Gastrocnemius medialis (tissue), 4 donors: ENCODE results near the gene MAP2K5. TPM values are rescaled to one million over a fixed set of nuclear protein-coding genes. Genes with fewer than 3 reads are reported as not detected.

ENCODE experiments used
- ATAC-seq, 2 donors: fragments of 150-250 bp; one replicate each; pipeline ENCODE4 v1.9.1; 2016
- DNase-seq, 2 donors: peaks; one replicate each; pipeline ENCODE4 v3.0.0-alpha.2; 2019
- H3K27ac ChIP-seq, 4 donors: fragments of 200-600 bp; sonication (generic); 1 replicate in 1 of 4; 2 replicates in 3 of 4; pipeline ENCODE4 v1.5.1; 2016 to 2018; ENCODE audit warnings: mild to moderate bottlenecking in 2 of 4, moderate library complexity in 1 of 4
- H3K27me3 ChIP-seq, 3 donors: fragments of 200-600 bp; sonication (generic) in 2 of 3; 1 replicate in 1 of 3; 2 replicates in 2 of 3; pipeline versions ENCODE4 v1.5.1 to v1.6.0; 2016 to 2019; ENCODE audit warnings: mild to moderate bottlenecking in 1 of 3, moderate library complexity in 1 of 3
- H3K36me3 ChIP-seq, 2 donors: fragments of 200-600 bp; sonication (generic) in 1 of 2; one replicate each; pipeline ENCODE4 v1.5.1; 2017 to 2018
- H3K4me1 ChIP-seq, 2 donors: fragments of 200-600 bp; sonication (generic) in 1 of 2; one replicate each; pipeline ENCODE4 v1.5.1; 2016 to 2017; ENCODE audit warnings: mild to moderate bottlenecking in 2 of 2
- H3K4me3 ChIP-seq, 4 donors: fragments of 200-600 bp; sonication (generic) in 3 of 4; 1 replicate in 1 of 4; 2 replicates in 3 of 4; pipeline ENCODE4 v1.5.1; 2016 to 2019; ENCODE audit warnings: mild to moderate bottlenecking in 2 of 4
- H3K9me3 ChIP-seq, 3 donors: fragments of 200-600 bp; sonication (generic) in 2 of 3; 1 replicate in 1 of 3; 2 replicates in 2 of 3; pipeline ENCODE4 v1.5.1; 2016 to 2019
- POLR2A ChIP-seq, 2 donors: fragments of 450-650 bp; IDR thresholded peaks; one replicate each; pipeline ENCODE4 v1.6.1; 2017; ENCODE audit warnings: antibody characterized with exemption in 2 of 2, mild to moderate bottlenecking in 2 of 2, moderate library complexity in 2 of 2
- in situ Hi-C, 4 donors: fragments of 200-750 bp; cut with MboI; loops; one replicate each; pipeline versions ENCODE4 v1.15.0 to v1.8.0; 2017; ENCODE audit warnings: low sequenced_read_pairs in 4 of 4
- intact Hi-C: fragments of 100-400 bp; cut with DNase I; formaldehyde crosslinking; loops from one replicate; pipeline ENCODE4 v1.15.1; 2023; ENCODE audit warnings: low total_unique reads
- total RNA-seq, 4 donors: library from RNA; depleted of rRNA; stranded (reverse); fragments of >200 nt; gene quantifications; one replicate each; pipeline versions ENCODE4 v1.1.0 to v1.2.3, GENCODE V29; 2016
- TF ChIP-seq, protein P1 (sequence below), 5 experiments: fragments of 450-650 bp in 3 of 5; fragments of 200-600 bp in 2 of 5; sonication (generic) in 2 of 5; IDR thresholded peaks in 4 of 5; conservative IDR thresholded peaks in 1 of 5; 1 replicate in 4 of 5; 2 replicates in 1 of 5; pipeline ENCODE4 v1.5.1; 2016 to 2019; ENCODE audit warnings: antibody characterized with exemption in 5 of 5, mild to moderate bottlenecking in 3 of 5, moderate library complexity in 3 of 5

The MAP2K5 gene
- total RNA-seq, 4 donors from 2014 or later, result 5.9 to 6.8 (median 6.4) TPM

DNA sequence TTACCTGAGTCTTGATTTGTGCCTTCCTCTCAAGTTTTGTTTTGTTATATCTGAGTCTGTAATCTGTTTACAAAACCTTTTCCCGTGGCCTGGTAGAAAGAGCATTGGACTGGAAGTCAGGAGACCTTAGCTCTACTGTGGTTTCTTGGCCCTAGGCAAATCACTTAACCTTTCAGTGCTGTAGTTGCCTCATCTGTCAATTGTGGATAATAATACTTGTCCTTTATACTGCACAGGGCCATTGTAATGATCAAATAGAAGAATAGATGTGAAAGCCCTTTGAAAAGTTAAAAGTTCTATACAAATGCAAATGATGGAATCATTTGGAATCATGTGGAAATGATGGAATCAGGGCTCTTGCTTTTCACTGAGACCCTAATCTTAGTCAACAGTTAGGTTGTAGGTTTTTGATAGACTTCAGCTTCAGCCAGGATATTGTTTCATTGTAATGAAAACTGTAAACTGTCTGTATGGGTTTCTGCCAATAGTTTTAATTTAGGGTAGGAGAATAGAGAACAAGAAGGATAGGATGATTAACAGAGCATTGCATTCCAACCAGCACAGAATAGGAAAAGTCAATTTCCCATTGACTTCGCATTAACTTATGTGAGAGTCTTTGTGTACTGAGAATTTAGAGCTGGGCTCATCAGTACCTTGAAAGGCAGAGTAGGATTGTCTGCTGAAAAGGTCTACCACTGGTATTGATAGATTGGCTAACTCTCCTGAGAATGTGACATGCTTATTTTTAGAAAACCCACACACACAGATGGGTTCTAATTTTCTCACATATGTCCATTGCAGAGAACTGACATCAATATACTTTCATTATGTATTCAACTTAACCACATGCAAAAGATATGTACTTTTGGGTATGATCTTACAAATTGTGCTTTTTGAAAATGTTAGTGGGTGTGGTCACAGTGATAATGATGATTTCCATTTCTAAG, 21.8 kb downstream of the MAP2K5 start:
- H3K4me1 ChIP-seq, result peaks cover 0 to 3% of the 10 kb centered on the region in 2 donors
- intact Hi-C loops, result no loop called here
- no peak overlapping the region for H3K27ac ChIP-seq
- in situ Hi-C loops, result no loop called here
- DNase-seq (no peak), ATAC-seq (no peak)
- TF ChIP-seq, protein P1, sequence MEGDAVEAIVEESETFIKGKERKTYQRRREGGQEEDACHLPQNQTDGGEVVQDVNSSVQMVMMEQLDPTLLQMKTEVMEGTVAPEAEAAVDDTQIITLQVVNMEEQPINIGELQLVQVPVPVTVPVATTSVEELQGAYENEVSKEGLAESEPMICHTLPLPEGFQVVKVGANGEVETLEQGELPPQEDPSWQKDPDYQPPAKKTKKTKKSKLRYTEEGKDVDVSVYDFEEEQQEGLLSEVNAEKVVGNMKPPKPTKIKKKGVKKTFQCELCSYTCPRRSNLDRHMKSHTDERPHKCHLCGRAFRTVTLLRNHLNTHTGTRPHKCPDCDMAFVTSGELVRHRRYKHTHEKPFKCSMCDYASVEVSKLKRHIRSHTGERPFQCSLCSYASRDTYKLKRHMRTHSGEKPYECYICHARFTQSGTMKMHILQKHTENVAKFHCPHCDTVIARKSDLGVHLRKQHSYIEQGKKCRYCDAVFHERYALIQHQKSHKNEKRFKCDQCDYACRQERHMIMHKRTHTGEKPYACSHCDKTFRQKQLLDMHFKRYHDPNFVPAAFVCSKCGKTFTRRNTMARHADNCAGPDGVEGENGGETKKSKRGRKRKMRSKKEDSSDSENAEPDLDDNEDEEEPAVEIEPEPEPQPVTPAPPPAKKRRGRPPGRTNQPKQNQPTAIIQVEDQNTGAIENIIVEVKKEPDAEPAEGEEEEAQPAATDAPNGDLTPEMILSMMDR (IDR thresholded peaks at IDR 0.05 in 4 of 5, conservative IDR thresholded peaks at IDR 0.05 in 1 of 5), result no peak
- no peak for TF ChIP-seq POLR2A (IDR thresholded peaks at IDR 0.05)
- no peaks in the 10 kb centered on the region for H3K27me3 ChIP-seq
- H3K9me3 ChIP-seq, result no peaks in the 10 kb centered on the region
- H3K4me3 ChIP-seq, result no peak overlapping the region
- no peaks in the 10 kb centered on the region for H3K36me3 ChIP-seq

DNA sequence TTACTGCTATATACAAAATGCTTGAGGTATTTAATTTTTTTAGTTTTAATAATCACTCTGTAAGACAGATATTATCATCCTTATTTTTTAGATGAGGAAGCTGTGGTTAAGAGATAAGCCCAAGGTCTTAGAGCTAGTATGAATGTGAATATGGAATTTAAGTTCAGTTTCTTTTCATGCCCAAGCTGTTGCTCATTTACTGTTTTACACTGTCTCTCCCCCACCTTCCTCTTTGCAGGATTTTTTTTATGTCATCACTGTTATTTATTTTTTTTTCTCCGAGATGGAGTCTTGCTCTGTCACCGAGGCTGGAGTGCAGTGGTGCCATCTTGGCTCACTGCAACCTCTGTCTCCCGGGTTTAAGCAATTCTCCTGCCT, 22.5 kb downstream of the MAP2K5 start:
- Histone ChIP-seq H3K27me3 (no peaks in the 10 kb centered on the region), H3K4me1 (peaks cover 6 to 9% of the 10 kb centered on the region in 2 donors), H3K36me3 (no peaks in the 10 kb centered on the region), H3K27ac (no peak overlapping the region), H3K4me3 (no peak overlapping the region), H3K9me3 (no peaks in the 10 kb centered on the region)
- in situ Hi-C loops (no loop called here), intact Hi-C loops (no loop called here)
- TF ChIP-seq POLR2A (IDR thresholded peaks at IDR 0.05), result no peak
- TF ChIP-seq, protein P1 (IDR thresholded peaks at IDR 0.05 in 4 of 5, conservative IDR thresholded peaks at IDR 0.05 in 1 of 5), result no peak
- no peak for DNase-seq
- ATAC-seq, result no peak

DNA sequence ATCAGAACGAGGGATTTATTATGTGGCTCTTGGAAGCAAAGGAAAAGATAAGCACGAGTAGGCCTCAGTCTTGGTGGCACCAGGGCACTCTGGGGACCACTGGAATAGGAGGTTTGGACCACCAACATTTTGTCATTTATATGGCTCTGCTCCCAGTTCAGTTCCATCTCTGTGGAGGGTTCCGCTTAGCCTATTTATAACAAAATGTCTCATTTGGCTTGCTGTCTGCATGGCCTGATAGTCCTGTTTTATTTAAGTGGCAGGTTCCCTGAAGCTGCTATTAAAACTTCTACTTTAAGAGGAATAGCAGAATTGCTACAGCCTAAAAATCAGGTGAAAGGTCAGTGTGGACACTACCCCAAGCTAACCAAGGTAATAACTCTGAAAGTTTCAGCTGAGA, 27.2 kb downstream of the MAP2K5 start:
- ATAC-seq (peak in 1 of 2 donors; percentile 55), DNase-seq (no peak)
- Histone ChIP-seq H3K27me3 (no peaks in the 10 kb centered on the region), H3K4me3 (no peak overlapping the region), H3K36me3 (no peaks in the 10 kb centered on the region), H3K4me1 (peaks cover 21 to 23% of the 10 kb centered on the region in 2 donors), H3K9me3 (no peaks in the 10 kb centered on the region), H3K27ac (peak overlapping the region in 1 of 4 donors; percentile 2)
- in situ Hi-C loops, result no loop called here
- intact Hi-C loops, result no loop called here
- no peak for TF ChIP-seq POLR2A (IDR thresholded peaks at IDR 0.05)
- TF ChIP-seq, protein P1 (IDR thresholded peaks at IDR 0.05 in 4 of 5, conservative IDR thresholded peaks at IDR 0.05 in 1 of 5), result no peak

DNA sequence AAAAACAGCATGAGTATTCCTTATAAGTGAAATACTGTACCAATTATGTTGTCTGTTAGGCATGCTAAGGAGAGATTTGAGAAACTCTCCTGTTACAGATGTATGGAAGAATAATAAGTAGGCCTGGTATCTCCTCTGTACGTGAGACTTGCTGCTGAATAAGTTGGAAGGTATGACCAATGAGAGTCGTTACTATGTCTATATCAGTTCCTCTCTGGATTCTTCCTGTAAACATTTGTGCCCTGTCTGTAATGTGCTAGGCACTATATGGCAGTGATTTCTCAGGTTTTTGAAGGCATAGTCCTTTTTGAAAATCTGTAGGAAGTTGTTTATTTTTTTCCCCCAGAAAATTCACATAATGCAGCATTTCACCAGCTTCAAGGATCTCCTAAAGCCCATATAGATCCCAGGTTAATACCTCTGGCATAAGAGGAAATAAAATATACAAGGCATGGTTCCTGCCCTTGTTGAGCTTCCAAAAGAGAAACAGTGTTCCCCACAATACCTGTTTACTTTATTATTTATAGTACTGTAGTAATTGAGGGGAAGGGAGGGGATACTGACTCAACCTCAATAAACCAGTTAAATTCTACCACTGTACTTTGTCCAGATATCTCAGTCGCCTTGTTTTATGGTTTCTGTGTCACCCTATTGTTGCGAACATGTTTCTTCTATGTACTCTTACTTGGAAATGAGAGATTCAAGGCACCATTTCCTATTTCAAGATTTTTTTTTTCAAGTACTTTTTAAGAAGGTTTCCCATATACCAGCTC, 28.6 kb downstream of the MAP2K5 start:
- H3K4me3 ChIP-seq, result no peak overlapping the region
- intact Hi-C loops (no loop called here), in situ Hi-C loops (no loop called here)
- H3K4me1 ChIP-seq, result peaks cover 21 to 23% of the 10 kb centered on the region in 2 donors
- TF ChIP-seq, protein P1 (IDR thresholded peaks at IDR 0.05 in 4 of 5, conservative IDR thresholded peaks at IDR 0.05 in 1 of 5), result no peak
- TF ChIP-seq POLR2A (IDR thresholded peaks at IDR 0.05), result no peak
- ATAC-seq (no peak), DNase-seq (no peak)
- no peaks in the 10 kb centered on the region for H3K36me3 ChIP-seq
- no peaks in the 10 kb centered on the region for H3K27me3 ChIP-seq
- H3K27ac ChIP-seq, result no peak overlapping the region
- no peaks in the 10 kb centered on the region for H3K9me3 ChIP-seq
